ENCODE results near the gene DNER.
"Not testable (repeated sequence)": the region's sequence is repeated elsewhere in the genome, so short reads cannot be mapped to it uniquely, and the experiment has no call there.

Gene DNER

GRCh38 chr2:229375251-229375650, 339.1 kb downstream of the DNER start:
- Histone ChIP-seq H2AFZ (ENCODE audit: low read depth, low read length) (no peak overlapping the region), H3K79me2 (ENCODE audit: low read length) (no peaks in the 10 kb centered on the region), H3K9ac (ENCODE audit: low read length) (no peak overlapping the region), H3K4me1 (ENCODE audit: low read length) (no peaks in the 10 kb centered on the region), H4K20me1 (ENCODE audit: insufficient read depth, low read length) (no peaks in the 10 kb centered on the region), H3K4me3 (ENCODE audit: low read length) (no peak overlapping the region), H3K27ac (ENCODE audit: low read length) (no peak overlapping the region), H3K9me3 (ENCODE audit: insufficient read depth, low read length) (no peaks in the 10 kb centered on the region), H3K27me3 (ENCODE audit: low read depth, low read length) (no peaks in the 10 kb centered on the region), H3K36me3 (replicated peaks; ENCODE audit: low read depth, low read length) (no peaks in the 10 kb centered on the region), H3K4me2 (ENCODE audit: low read length) (no peak overlapping the region)
- TF ChIP-seq EZH2phosphoT487 (IDR thresholded peaks at IDR 0.05; ENCODE audit: low read depth) (no peak), CTCF (IDR thresholded peaks at IDR 0.05; ENCODE audit: low read depth, low read length) (no peak)

- not testable (repeated sequence) for H3K27me3 ChIP-seq (ENCODE audit: low read depth, low read length); H2AFZ ChIP-seq (ENCODE audit: low read depth, low read length); H3K4me1 ChIP-seq (ENCODE audit: low read length); H3K4me2 ChIP-seq (ENCODE audit: low read length); H4K20me1 ChIP-seq (ENCODE audit: insufficient read depth, low read length); H3K9ac ChIP-seq (ENCODE audit: low read length); H3K9me3 ChIP-seq (ENCODE audit: insufficient read depth, low read length); H3K4me3 ChIP-seq (ENCODE audit: low read length); H3K27ac ChIP-seq (ENCODE audit: low read length); H3K36me3 ChIP-seq (replicated peaks; ENCODE audit: low read depth, low read length); H3K79me2 ChIP-seq (ENCODE audit: low read length)
These were observed 341.0 kb downstream of the DNER start for GRCh38 chr2:229373311-229373710.

- no peak overlapping the region for H2AFZ ChIP-seq (ENCODE audit: low read depth, low read length)
- no peaks in the 10 kb centered on the region for H4K20me1 ChIP-seq (ENCODE audit: insufficient read depth, low read length)
- H3K9ac ChIP-seq (ENCODE audit: low read length) = no peak overlapping the region
- H3K79me2 ChIP-seq (ENCODE audit: low read length) = no peaks in the 10 kb centered on the region
- TF ChIP-seq EZH2phosphoT487 (IDR thresholded peaks at IDR 0.05; ENCODE audit: low read depth) (no peak), CTCF (IDR thresholded peaks at IDR 0.05; ENCODE audit: low read depth, low read length) (no peak)
- H3K27ac ChIP-seq (ENCODE audit: low read length) = no peak overlapping the region
- H3K4me1 ChIP-seq (ENCODE audit: low read length) = no peaks in the 10 kb centered on the region
- H3K4me2 ChIP-seq (ENCODE audit: low read length) = no peak overlapping the region
- H3K36me3 ChIP-seq (replicated peaks; ENCODE audit: low read depth, low read length) = peaks cover 5% of the 10 kb centered on the region
- H3K9me3 ChIP-seq (ENCODE audit: insufficient read depth, low read length) = no peaks in the 10 kb centered on the region
- no peaks in the 10 kb centered on the region for H3K27me3 ChIP-seq (ENCODE audit: low read depth, low read length)
- H3K4me3 ChIP-seq (ENCODE audit: low read length) = no peak overlapping the region
These were observed 342.1 kb downstream of the DNER start for GRCh38 chr2:229372207-229372606.

GRCh38 chr2:229371086-229371485, 343.3 kb downstream of the DNER start:
- Histone ChIP-seq H3K4me3 (ENCODE audit: low read length) (no peak overlapping the region), H3K27ac (ENCODE audit: low read length) (no peak overlapping the region), H3K9me3 (ENCODE audit: insufficient read depth, low read length) (no peaks in the 10 kb centered on the region)

More at GRCh38 chr2:229371086-229371485, 343.3 kb downstream of the DNER start:
- Histone ChIP-seq H3K4me2 (ENCODE audit: low read length) (no peak overlapping the region), H3K79me2 (ENCODE audit: low read length) (no peaks in the 10 kb centered on the region), H4K20me1 (ENCODE audit: insufficient read depth, low read length) (no peaks in the 10 kb centered on the region), H3K27me3 (ENCODE audit: low read depth, low read length) (no peaks in the 10 kb centered on the region), H2AFZ (ENCODE audit: low read depth, low read length) (no peak overlapping the region), H3K4me1 (ENCODE audit: low read length) (no peaks in the 10 kb centered on the region), H3K9ac (ENCODE audit: low read length) (no peak overlapping the region), H3K36me3 (replicated peaks; ENCODE audit: low read depth, low read length) (peaks cover 5% of the 10 kb centered on the region)
- no peak for TF ChIP-seq EZH2phosphoT487 (IDR thresholded peaks at IDR 0.05; ENCODE audit: low read depth)
- no peak for TF ChIP-seq CTCF (IDR thresholded peaks at IDR 0.05; ENCODE audit: low read depth, low read length)

All from OCI-LY3 (cell line).